ENCODE results near the gene BAD.

The BAD gene

GRCh38 chr11:64241491-64242374 is 42.7 kb downstream of the BAD start:
- DNase-seq = no peak

GRCh38 chr11:64241241-64241490 is 43.3 kb downstream of the BAD start:
- peak; percentile 99 for DNase-seq

DNA sequence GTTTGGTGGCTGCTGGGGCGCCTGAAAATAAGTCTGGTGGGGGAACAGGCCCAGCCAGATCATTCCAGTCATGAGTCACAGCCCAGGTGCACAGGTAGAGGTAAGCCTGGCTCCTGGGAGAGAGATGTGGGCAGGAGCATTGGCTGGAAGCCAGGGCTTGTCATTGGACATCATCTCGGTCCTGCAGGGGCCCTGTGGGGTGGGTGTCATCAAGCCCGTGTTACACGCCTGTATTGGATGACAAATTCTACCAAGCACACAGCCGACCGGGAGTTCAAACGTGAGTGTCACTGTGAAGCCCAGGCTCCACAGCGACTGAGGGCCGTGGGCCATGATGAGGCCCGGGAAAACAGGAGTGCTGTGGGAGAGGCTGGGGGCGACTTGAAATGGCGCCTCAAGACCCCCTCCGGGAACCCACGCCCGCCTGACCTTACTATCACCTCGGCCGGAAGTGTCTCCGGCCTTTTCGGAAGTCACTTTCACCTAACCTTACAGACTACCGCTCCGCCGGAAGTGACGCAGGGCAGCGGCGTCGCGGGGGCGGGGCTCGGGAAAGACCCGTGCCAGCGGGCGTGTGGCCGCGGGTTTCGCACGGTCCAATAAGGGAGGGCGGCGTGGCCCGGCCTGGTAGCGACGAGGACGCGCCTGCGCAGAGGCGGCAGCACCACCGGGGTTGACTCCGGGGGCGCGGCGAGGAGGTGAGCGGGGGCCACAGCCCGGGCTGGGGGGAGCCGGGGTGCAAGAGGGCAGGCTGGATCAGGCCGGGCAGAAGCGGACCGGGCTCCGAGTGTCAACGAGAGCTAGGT is 43.8 kb downstream of the BAD start, which contains the start of gene FKBP2:
FKBP2 (plus strand) TSS at position 661 of the 806 bp plus-strand sequence. CDS start 1,293 bp downstream, outside the sequence.
- DNase-seq = peak; percentile 97

- DNase-seq = no peak
Measured at GRCh38 chr11:64239662-64240434, 44.6 kb downstream of the BAD start.

DNA sequence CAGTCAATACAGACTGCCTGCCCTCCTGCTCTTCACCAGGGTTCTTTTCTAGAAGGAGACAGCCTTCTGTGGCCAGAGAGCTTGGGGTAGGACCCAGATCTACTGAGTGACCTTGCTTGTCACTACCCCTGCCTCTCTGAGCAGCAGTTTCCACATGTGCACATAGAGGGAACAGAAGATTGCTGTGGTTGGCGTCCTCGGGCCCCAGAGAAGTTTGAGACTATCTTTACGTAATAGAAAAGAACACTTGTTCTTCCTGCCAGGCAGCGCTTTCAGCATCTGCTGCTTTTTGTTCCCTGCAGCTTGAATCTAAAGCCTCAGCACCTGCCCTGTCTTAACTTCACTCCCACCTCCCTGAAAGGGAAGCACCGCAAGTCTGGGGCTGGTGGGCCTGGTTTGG is 45.5 kb downstream of the BAD start:
- DNase-seq = no peak

DNA sequence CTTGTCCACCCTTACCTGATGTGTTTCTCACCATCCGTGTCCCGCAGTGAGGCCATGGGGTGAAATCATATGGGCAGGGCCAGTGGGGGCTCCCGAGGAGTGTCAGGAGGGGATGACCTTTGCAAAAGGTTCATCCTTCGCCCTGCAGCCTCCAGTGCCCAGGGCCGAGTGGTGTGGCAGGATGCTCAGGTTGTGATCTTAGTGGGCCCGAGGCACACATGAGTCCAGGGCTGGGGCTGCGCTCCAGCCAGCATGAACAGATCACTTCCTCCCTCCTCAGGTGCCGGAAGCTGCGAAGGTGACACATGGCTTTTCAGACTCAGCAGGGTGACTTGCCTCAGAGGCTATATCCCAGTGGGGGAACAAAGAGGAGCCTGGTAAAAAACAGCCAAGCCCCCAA is 46.4 kb downstream of the BAD start:
- DNase-seq = no peak

DNA sequence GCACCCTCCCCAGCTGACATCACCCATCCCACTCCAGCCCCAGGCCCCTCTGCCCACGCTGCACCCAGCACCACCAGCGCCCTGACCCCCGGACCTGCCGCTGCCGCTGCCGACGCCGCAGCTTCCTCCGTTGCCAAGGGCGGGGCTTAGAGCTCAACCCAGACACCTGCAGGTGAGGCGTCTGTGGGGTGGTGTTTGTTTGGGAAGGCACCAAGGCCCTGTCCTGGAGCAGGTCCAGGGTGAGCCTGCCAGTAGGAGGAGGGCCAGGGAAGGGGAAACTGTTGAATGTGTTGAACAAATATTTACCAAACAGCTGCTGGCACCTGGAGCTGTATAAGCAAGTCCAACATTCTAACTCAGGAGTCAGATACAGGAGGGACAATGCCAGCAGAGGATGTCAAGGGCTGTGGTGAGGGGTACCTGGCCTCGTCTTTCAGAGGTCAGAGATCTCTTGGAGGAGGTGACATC is 46.9 kb downstream of the BAD start:
- DNase-seq = no peak

- no peak for DNase-seq
Measured at GRCh38 chr11:64235437-64236161, 48.9 kb downstream of the BAD start.

DNA sequence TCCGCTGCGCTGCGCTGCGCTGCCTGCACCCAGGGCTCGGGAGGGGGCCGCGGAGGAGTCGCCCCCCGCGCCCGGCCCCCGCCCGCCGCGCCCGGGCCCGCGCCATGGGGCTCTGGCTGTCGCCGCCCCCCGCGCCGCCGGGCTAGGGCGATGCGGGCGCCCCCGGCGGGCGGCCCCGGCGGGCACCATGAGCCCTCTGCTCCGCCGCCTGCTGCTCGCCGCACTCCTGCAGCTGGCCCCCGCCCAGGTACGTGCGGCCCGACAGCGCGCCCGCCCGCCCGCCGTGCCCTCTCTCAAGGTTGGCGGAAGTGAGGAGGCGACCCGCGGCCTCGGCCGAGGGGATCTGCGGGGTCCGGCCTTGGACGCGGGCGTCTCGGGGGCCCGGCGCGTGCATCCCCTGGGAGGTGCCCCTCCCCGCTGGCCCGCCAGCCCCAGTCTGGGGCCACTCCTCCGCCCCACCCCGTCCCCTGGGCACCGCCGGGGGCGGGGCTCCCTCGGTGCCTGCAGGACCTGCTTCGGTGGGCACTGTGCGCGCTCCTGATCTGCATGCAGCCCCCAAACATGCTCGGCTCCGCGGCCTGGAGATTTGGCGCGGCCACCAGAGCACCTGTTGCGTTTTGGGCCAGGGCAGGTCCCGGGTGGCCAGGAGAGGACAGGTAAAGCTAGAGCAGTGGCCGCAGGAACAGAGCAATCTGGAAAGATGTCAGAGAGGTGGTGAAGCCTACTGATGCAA is 49.7 kb downstream of the BAD start:
- no peak for DNase-seq

DNA sequence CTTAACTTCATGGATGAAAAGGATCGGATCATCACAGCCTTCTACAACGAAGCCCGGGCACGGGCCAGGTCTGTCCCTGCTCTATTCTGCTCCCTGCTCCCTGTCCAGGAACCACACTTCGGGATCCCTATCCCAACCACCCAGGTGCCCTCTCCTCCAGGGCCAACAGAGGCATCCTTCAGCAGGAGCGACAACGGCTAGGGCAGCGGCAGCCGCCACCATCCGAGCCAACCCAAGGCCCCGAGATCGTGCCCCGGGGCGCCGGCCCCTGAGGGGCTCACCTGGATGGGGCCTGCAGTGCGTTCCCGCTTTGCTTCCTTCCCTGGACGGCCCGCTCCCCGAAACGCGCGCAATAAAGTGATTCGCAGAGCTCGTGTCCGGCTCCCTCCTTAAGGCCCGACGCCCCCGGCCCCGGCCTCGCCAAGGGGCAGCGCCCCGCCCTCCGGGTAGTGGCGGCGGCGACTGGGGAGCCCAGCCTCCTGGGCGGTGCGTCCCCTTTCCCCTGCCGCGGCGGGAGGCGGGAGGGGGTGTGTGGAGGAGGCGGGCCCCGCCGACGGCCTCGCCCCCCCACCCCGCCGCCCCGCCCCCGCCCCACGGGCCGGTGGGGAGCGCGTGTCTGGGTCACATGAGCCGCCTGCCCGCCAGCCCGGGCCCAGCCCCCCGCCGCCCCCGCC is 50.4 kb downstream of the BAD start, which contains the start of gene VEGFB:
VEGFB (plus strand) TSS at position 672 of the 674 bp plus-strand sequence. CDS start 250 bp downstream, outside the sequence.
- peak; percentile 65 for DNase-seq

GRCh38 chr11:64232967-64233315 is 51.5 kb downstream of the BAD start:
- no peak for DNase-seq

DNA sequence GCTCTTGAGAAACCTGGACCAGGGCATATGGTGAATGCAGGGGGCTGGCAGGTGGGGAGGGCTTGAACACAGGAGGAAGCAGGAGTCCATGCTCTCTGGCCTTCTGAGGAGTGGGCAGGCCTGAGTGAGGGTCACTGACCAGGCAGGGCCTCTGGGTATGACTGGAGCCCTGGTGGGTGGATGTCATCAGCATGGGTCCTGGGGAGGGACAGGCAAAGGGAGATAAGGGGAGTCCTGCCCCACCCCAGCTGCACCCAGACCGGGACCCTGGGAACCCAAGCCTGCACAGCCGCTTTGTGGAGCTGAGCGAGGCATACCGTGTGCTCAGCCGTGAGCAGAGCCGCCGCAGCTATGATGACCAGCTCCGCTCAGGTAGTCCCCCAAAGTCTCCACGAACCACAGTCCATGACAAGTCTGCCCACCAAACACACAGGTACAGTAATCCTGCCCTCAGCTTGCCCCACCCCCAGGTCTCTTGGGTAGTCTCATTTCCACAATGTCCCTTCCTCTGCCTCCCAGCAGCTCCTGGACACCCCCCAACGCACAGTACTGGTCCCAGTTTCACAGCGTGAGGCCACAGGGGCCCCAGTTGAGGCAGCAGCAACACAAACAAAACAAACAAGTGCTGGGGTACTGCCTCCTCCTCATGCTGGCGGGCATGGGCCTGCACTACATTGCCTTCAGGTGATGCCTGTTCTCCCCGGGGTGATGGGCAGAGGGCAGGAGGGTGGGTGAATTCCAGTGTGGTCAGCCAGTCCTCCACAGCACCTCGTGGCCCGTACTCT is 52.1 kb downstream of the BAD start:
- DNase-seq = no peak

DNA sequence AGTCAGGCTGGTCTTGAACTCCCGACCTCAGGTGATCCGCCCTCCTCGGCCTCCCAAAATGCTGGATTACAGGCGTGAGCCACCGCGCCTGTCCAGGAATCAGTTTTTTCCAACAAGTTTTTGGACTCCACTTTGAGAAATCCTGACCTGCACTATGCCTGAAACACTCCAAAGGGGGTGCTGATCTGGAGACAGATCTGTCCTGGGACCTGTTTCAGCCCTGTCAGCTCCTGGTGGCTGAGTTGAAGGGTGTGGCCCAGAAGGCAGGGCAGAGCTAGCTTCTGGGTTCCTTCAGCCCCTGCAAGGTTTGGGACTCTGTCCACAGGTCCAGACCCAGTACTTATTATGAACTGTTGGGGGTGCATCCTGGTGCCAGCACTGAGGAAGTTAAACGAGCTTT is 52.9 kb downstream of the BAD start:
- DNase-seq = no peak

GRCh38 chr11:64230985-64231365 is 53.5 kb downstream of the BAD start:
- DNase-seq = no peak

DNA sequence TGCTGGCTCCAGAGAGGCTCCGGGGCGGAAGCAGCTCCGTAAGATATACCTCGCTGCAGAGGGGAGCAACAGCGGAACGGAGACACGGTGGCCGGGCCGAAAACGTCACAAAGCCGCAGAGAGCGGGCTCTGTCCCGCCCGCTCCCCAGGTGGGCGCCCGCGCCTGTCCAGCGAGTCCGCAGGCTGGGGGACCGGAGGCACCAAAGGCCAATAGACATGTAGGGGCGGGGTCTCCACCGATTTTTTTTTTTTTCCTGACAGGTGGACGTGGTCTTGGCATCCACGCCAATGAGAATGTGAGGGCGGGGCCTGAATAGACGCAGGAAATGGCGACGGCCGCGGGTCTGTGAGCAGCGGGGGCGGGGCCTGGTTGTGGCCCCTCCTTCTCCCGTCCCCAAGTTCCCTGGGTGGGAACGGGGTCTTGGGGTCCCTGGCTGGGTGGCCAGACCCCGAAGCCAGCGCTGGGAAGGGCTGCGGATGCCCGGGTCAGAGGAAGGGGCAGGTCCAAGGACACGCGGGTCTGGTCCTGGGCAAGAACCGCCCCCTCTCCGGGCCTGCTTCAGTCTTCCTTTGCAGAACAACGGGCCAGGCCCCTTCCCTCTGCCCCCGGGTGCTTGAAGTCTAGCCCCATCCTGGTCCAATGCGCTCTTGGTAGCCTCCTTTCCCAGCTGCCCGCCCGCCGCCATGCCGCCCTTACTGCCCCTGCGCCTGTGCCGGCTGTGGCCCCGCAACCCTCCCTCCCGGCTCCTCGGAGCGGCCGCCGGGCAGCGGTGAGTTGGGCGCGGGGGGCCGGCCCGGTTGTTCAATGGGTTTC is 54.1 kb downstream of the BAD start, which contains the start of gene DNAJC4:
DNAJC4 (plus strand) TSS at position 378 of the 814 bp plus-strand sequence; CDS start at position 685, 307 bp downstream.
- DNase-seq = peak; percentile 87

DNA sequence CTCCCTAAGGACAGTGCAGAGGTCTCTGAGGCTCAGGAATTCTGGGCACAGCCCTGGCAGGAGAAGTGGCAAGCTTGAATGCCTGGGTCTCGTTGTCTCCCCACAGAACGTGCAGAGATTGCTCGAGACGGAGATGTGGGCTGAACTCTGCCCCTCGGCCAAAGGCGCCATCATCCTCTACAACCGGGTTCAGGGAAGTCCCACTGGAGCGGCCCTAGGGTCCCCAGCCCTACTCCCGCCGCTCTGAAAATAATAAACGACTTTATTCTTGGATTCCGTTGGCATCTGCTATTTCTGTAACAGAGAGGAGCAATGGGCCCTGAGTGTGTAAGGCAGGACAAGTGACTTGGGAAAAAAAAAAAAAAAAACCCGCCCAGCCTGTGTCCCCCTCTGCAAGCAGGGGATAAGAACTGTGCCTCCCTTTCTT is 54.7 kb downstream of the BAD start:
- DNase-seq = no peak

DNA sequence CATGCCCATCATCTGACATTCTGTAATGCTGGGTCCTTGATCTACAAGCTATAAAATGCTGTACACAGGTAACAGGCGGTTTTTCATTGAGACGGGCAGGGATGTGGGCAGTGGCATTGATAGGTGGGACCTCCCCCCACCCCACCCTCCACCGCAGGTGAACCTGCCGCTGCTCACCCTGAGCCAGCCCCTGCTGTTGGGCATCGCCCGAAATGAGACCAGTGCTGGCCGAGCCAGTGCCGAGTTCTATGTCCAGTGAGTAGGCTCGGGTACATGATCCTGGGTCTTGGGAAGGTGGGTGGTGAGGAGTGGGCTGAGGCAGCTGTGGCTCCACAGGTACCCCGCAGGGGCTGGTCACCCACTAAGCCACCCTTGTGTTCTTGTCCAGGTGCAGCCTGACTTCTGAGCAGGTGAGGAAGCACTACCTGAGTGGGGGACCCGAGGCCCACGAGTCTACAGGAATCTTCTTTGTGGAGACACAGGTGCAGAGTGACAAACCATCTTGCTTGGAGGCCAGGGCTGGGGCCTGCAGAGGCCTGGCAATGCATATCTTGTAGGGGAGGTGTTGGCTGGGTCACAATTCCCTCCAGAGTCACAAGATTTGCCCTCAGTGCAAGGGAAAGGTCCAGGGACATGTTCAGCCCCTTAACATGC is 55.2 kb downstream of the BAD start:
- DNase-seq = no peak

GRCh38 chr11:64227405-64227956 is 57.0 kb downstream of the BAD start:
- no peak for DNase-seq

Measured in fibroblast of skin of right biceps (primary cell).